A549 (cell line): ENCODE measurements around the gene ACVRL1. TPM values are rescaled to one million over a fixed set of nuclear protein-coding genes. Genes with fewer than 3 reads are reported as not detected.

Source experiments
- ATAC-seq, 2 experiments: fragments of 200-7000 bp in 1 of 2; fragments of >200 bp in 1 of 2; cut with Nextera tagmentation in 1 of 2; cut with Tn5 transposase in 1 of 2; 3 replicates each; pipeline versions ENCODE4 v1.8.0 to v1.9.1; 2018 to 2020; ENCODE audit warnings: mild to moderate bottlenecking in 1 of 2, moderate library complexity in 1 of 2
- CTCF ChIA-PET: fragments of 300-600 bp; sonication (Branson Sonifier 250); formaldehyde crosslinking; extraction: SDS; loops from one replicate; lab custom pipeline; 2021; ENCODE audit warnings: antibody characterized with exemption, inconsistent platforms; lab: Yijun Ruan, JAX
- POLR2A ChIA-PET: fragments of 350-600 bp; formaldehyde crosslinking; extraction: SDS; loops from one replicate; lab custom pipeline; 2021; ENCODE audit warnings: antibody characterized with exemption, inconsistent platforms; lab: Yijun Ruan, JAX
- DNase-seq, 2 experiments: peaks; one replicate each; pipeline versions ENCODE4 v3.0.0 to v3.0.0-alpha.2; 2011 to 2016; ENCODE audit warnings: low read depth in 1 of 2, low spot score in 1 of 2
- FAIRE-seq: peaks from 2 replicates; lab custom pipeline; 2011; peaks lifted over from hg19 to GRCh38; lab: Jason Lieb, UNC
- H3K27ac ChIP-seq, 2 experiments: fragments of >200 bp; sonication (Bioruptor Twin); formaldehyde crosslinking; 3 replicates each; pipeline ENCODE4 v1.5.1; 2016 to 2017
- H3K4me1 ChIP-seq: fragments of >200 bp; sonication (Bioruptor Twin); formaldehyde crosslinking; 3 replicates; pipeline ENCODE4 v1.6.1; 2016
- H3K4me2 ChIP-seq: fragments of >200 bp; sonication (Bioruptor Twin); formaldehyde crosslinking; 3 replicates; pipeline ENCODE4 v1.6.1; 2016
- H3K4me3 ChIP-seq: fragments of >200 bp; sonication (Bioruptor Twin); formaldehyde crosslinking; 3 replicates; pipeline ENCODE4 v1.5.1; 2016
- H3K9me3 ChIP-seq: fragments of >200 bp; sonication (Bioruptor Twin); formaldehyde crosslinking; 3 replicates; pipeline ENCODE4 v1.6.1; 2016
- CEBPB ChIP-seq, 2 experiments: fragments of >200 bp in 1 of 2; sonication (Bioruptor Twin) in 1 of 2; formaldehyde crosslinking in 1 of 2; IDR thresholded peaks; 2 replicates each; pipeline ENCODE4 v1.6.1; 2012 to 2016
- CHD2 ChIP-seq: fragments of 150-350 bp; IDR thresholded peaks from 2 replicates; pipeline ENCODE4 v1.6.1; 2014; ENCODE audit warnings: low read length; ENCODE audit not compliant: partially characterized antibody
- EHF ChIP-seq: fragments of 250-450 bp; sonication (Bioruptor Pico); IDR thresholded peaks from 2 replicates; pipeline ENCODE4 v1.5.0; 2020; ENCODE audit warnings: mild to moderate bottlenecking
- EP300 ChIP-seq, 2 experiments: fragments of >200 bp; sonication (Bioruptor Twin); formaldehyde crosslinking; IDR thresholded peaks; 2 replicates in 1 of 2; 3 replicates in 1 of 2; pipeline ENCODE4 v1.6.1; 2016 to 2017
- ESRRA ChIP-seq: fragments of 150-350 bp; IDR thresholded peaks from 2 replicates; pipeline ENCODE4 v1.6.1; 2014; ENCODE audit warnings: mild to moderate bottlenecking, low read length, borderline replicate concordance
- FOSB ChIP-seq: fragments of 250-450 bp; sonication (Bioruptor Pico); IDR thresholded peaks from 2 replicates; pipeline ENCODE4 v1.5.0; 2020; ENCODE audit warnings: mild to moderate bottlenecking, moderate library complexity
- FOXS1 ChIP-seq: fragments of 250-450 bp; sonication (Bioruptor Pico); IDR thresholded peaks from 2 replicates; pipeline ENCODE4 v1.5.0; 2020; ENCODE audit warnings: mild to moderate bottlenecking, moderate library complexity
- GATA3 ChIP-seq: IDR thresholded peaks from 2 replicates; pipeline ENCODE4 v1.6.1; 2012; ENCODE audit warnings: borderline replicate concordance
- HDAC2 ChIP-seq: fragments of 200-600 bp; sonication (generic); IDR thresholded peaks from 2 replicates; pipeline ENCODE4 v1.6.1; 2016
- HEYL ChIP-seq: fragments of 250-450 bp; sonication (Bioruptor Pico); IDR thresholded peaks from 2 replicates; pipeline ENCODE4 v1.8.0; 2021; ENCODE audit warnings: mild to moderate bottlenecking, moderate library complexity
- HOXB5 ChIP-seq: fragments of 250-450 bp; sonication (Bioruptor Pico); IDR thresholded peaks from 2 replicates; pipeline ENCODE4 v1.5.0; 2020; ENCODE audit warnings: mild to moderate bottlenecking, moderate library complexity
- JUN ChIP-seq, 2 experiments: fragments of >200 bp; sonication (Bioruptor Twin); formaldehyde crosslinking; IDR thresholded peaks; 2 replicates in 1 of 2; 3 replicates in 1 of 2; pipeline ENCODE4 v1.6.1; 2016 to 2017
- KDM5A ChIP-seq: fragments of 200-600 bp; sonication (generic); IDR thresholded peaks from 2 replicates; pipeline ENCODE4 v1.6.1; 2016; ENCODE audit warnings: antibody characterized with exemption, mild to moderate bottlenecking
- MAFK ChIP-seq: fragments of 450-650 bp; IDR thresholded peaks from 2 replicates; pipeline ENCODE4 v1.6.1; 2014; ENCODE audit not compliant: partially characterized antibody
- NFE2L2 ChIP-seq: fragments of 150-350 bp; conservative IDR thresholded peaks from 2 replicates; pipeline ENCODE4 v1.6.1; 2014; ENCODE audit warnings: low read length
- NPAS2 ChIP-seq: fragments of 250-450 bp; sonication (Bioruptor Pico); IDR thresholded peaks from 2 replicates; pipeline ENCODE4 v1.8.0; 2022; ENCODE audit warnings: mild to moderate bottlenecking, moderate library complexity, borderline replicate concordance
- POLR2A ChIP-seq: IDR thresholded peaks from 2 replicates; pipeline ENCODE4 v1.6.1; 2012; ENCODE audit warnings: mild to moderate bottlenecking, low read length
- RARB ChIP-seq: fragments of 250-450 bp; sonication (Bioruptor Pico); IDR thresholded peaks from 2 replicates; pipeline ENCODE4 v1.8.0; 2021; ENCODE audit warnings: mild to moderate bottlenecking, moderate library complexity
- RCOR1 ChIP-seq: fragments of 150-350 bp; IDR thresholded peaks from 2 replicates; pipeline ENCODE4 v1.6.1; 2014; ENCODE audit warnings: antibody characterized with exemption, low read length, low read depth
- RFX5 ChIP-seq: fragments of 450-650 bp; IDR thresholded peaks from 2 replicates; pipeline ENCODE4 v1.7.1; 2014; ENCODE audit warnings: antibody characterized with exemption, mild to moderate bottlenecking, moderate library complexity
- ZC3H11A ChIP-seq: fragments of 450-650 bp; IDR thresholded peaks from 2 replicates; pipeline ENCODE4 v1.6.1; 2014; ENCODE audit warnings: antibody characterized with exemption, mild to moderate bottlenecking
- ZFP36 ChIP-seq: fragments of 450-650 bp; IDR thresholded peaks from 2 replicates; pipeline ENCODE4 v1.6.1; 2014; ENCODE audit warnings: borderline replicate concordance; ENCODE audit not compliant: partially characterized antibody
- ZNF302 ChIP-seq: fragments of 250-450 bp; sonication (Bioruptor Pico); IDR thresholded peaks from 2 replicates; pipeline ENCODE4 v1.9.0; 2021; ENCODE audit warnings: inconsistent platforms, mild to moderate bottlenecking, moderate library complexity
- WGBS: methylation state at CpG from one replicate; pipeline ENCODE4 v1.1.6; 2017; ENCODE audit errors: missing lambda C conversion rate; 5-methylcytosine and 5-hydroxymethylcytosine counted together
- polyA plus RNA-seq, 4 experiments: library from polyadenylated mRNA; depleted of rRNA in 3 of 4; stranded (reverse); fragments of >200 nt; fragmentation: RNase III in 1 of 4; extraction: RNeasy Plus Mini Kit Qiagen cat#74134 plus additional on column Dnase treatment in 1 of 4; gene quantifications; 2 replicates in 3 of 4; 3 replicates in 1 of 4; pipeline ENCODE4 v1.2.3, GENCODE V29; 2011 to 2017
- TF ChIP-seq, protein P1 (sequence below): fragments of >200 bp; sonication (Bioruptor Twin); formaldehyde crosslinking; IDR thresholded peaks from 2 replicates; pipeline ENCODE4 v1.6.1; 2016
- TF ChIP-seq, protein P2 (sequence below): fragments of >200 bp; sonication (Bioruptor Twin); formaldehyde crosslinking; IDR thresholded peaks from 3 replicates; pipeline ENCODE4 v1.5.1; 2016

The ACVRL1 gene
- polyA plus RNA-seq, 2 of the 4 experiments (the other 2 are of a cell fraction) = 0.03 TPM; not detected in 1

- TF ChIP-seq RFX5 = no peak
- no peak for TF ChIP-seq ZFP36
- no peak for TF ChIP-seq RCOR1
- no peak for TF ChIP-seq EHF (CRISPR knock-in tag)
- TF ChIP-seq ZC3H11A = no peak
- TF ChIP-seq CEBPB (IDR thresholded peaks at IDR 0.05) = no peak
- TF ChIP-seq FOXS1 = no peak
- TF ChIP-seq JUN (IDR thresholded peaks at IDR 0.05) = no peak
- TF ChIP-seq EP300 (IDR thresholded peaks at IDR 0.05) = no peak
- TF ChIP-seq HDAC2 = no peak
- TF ChIP-seq CHD2 = no peak
- TF ChIP-seq MAFK = no peak
- no peak for TF ChIP-seq HEYL (CRISPR knock-in tag)
- no peak for TF ChIP-seq NPAS2
- TF ChIP-seq, protein P1, sequence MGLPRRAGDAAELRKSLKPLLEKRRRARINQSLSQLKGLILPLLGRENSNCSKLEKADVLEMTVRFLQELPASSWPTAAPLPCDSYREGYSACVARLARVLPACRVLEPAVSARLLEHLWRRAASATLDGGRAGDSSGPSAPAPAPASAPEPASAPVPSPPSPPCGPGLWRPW = no peak
- TF ChIP-seq, protein P2, sequence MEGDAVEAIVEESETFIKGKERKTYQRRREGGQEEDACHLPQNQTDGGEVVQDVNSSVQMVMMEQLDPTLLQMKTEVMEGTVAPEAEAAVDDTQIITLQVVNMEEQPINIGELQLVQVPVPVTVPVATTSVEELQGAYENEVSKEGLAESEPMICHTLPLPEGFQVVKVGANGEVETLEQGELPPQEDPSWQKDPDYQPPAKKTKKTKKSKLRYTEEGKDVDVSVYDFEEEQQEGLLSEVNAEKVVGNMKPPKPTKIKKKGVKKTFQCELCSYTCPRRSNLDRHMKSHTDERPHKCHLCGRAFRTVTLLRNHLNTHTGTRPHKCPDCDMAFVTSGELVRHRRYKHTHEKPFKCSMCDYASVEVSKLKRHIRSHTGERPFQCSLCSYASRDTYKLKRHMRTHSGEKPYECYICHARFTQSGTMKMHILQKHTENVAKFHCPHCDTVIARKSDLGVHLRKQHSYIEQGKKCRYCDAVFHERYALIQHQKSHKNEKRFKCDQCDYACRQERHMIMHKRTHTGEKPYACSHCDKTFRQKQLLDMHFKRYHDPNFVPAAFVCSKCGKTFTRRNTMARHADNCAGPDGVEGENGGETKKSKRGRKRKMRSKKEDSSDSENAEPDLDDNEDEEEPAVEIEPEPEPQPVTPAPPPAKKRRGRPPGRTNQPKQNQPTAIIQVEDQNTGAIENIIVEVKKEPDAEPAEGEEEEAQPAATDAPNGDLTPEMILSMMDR = no peak
- no peak for TF ChIP-seq ZNF302
- TF ChIP-seq ESRRA = no peak
- TF ChIP-seq HOXB5 = no peak
- TF ChIP-seq RARB (CRISPR knock-in tag) = no peak
- Histone ChIP-seq H3K4me1 (no peaks in the 10 kb centered on the region), H3K27ac (no peak overlapping the region), H3K9me3 (no peaks in the 10 kb centered on the region), H3K4me2 (no peak overlapping the region), H3K4me3 (no peak overlapping the region)
- DNase-seq = no peak
- ATAC-seq = no peak
- CTCF ChIA-PET = interaction anchor here (0.9 to 9.1 kb wide), 4 partner anchors 10 to 59 kb away, joined by 3 to 69 read pairs (median 4); no protein-coding TSS in a partner anchor
- no peak for FAIRE-seq
- POLR2A ChIA-PET = no interaction called here
- WGBS = 67% methylated on average over 4 of the region's 4 CpGs
Observed at GRCh38 chr12:51934080-51934479, 26.8 kb downstream of the ACVRL1 start.

GRCh38 chr12:51937926-51938325, 30.6 kb downstream of the ACVRL1 start:
- Histone ChIP-seq H3K9me3 (no peaks in the 10 kb centered on the region), H3K4me1 (no peaks in the 10 kb centered on the region), H3K27ac (no peak overlapping the region), H3K4me3 (no peak overlapping the region), H3K4me2 (no peak overlapping the region)
- TF ChIP-seq ESRRA = no peak
- no peak for TF ChIP-seq FOSB (CRISPR knock-in tag)
- TF ChIP-seq POLR2A = no peak
- no peak for TF ChIP-seq NFE2L2
- 48% methylated on average over 2 of the region's 2 CpGs for WGBS
- FAIRE-seq (no peak), ATAC-seq (no peak; a peak in 1 of 6 replicates), DNase-seq (no peak)
- CTCF ChIA-PET = interaction anchor here (0.7 to 9.1 kb wide), 4 partner anchors 15 to 46 kb away, joined by 3 to 69 read pairs (median 3); no protein-coding TSS in a partner anchor
- POLR2A ChIA-PET = no interaction called here

- ATAC-seq = no peak
- Histone ChIP-seq H3K9me3 (peaks cover 1% of the 10 kb centered on the region; the same call in 1 of the 3 replicates), H3K4me1 (no peaks in the 10 kb centered on the region), H3K4me3 (no peak overlapping the region), H3K27ac (no peak overlapping the region), H3K4me2 (no peak overlapping the region)
- ChIA-PET POLR2A (no interaction called here), CTCF (interaction anchor here (0.7 to 9.1 kb wide), 4 partner anchors 12 to 119 kb away, joined by 3 to 69 read pairs (median 3); no protein-coding TSS in a partner anchor)
- DNase-seq = no peak
- 74% methylated on average over 6 of the region's 6 CpGs for WGBS
- TF ChIP-seq HDAC2 (no peak), FOXS1 (no peak), KDM5A (no peak), ZFP36 (no peak), GATA3 (no peak)
- TF ChIP-seq, protein P2 = no peak
- no peak for FAIRE-seq
Observed at GRCh38 chr12:51938726-51939125, 31.4 kb downstream of the ACVRL1 start.
